Activated naive CD4-positive, alpha-beta T cell treated with anti-CD3 and anti-CD28 coated beads for 36 hours (primary cell): ENCODE data around the gene TMEM121. TPM values are rescaled to one million over a fixed set of nuclear protein-coding genes. Genes with fewer than 3 reads are reported as not detected.
"Not testable (repeated sequence)": the region's sequence is repeated elsewhere in the genome, so short reads cannot be mapped to it uniquely, and the experiment has no call there.

Source experiments
- CTCF ChIA-PET: fragments of 350-600 bp; sonication (Branson Sonifier 250); formaldehyde crosslinking; loops from one replicate; lab custom pipeline; 2021; ENCODE audit warnings: antibody characterized with exemption; lab: Charles Lee
- DNase-seq: peaks from one replicate; pipeline ENCODE4 v3.0.0-alpha.2; 2020
- H3K27ac Mint-ChIP-seq: one replicate; pipeline ENCODE4 v1.8.0; 2021; ENCODE audit warnings: mild to moderate bottlenecking, mixed read lengths
- H3K27me3 Mint-ChIP-seq: one replicate; pipeline ENCODE4 v1.8.0; 2021; ENCODE audit warnings: low read depth, mixed read lengths
- H3K36me3 Mint-ChIP-seq: one replicate; pipeline ENCODE4 v1.8.0; 2021; ENCODE audit warnings: low read depth, mixed read lengths
- H3K4me1 Mint-ChIP-seq: one replicate; pipeline ENCODE4 v1.8.0; 2021; ENCODE audit warnings: low read depth, mixed read lengths
- H3K4me3 Mint-ChIP-seq: one replicate; pipeline ENCODE4 v1.8.0; 2021; ENCODE audit warnings: mild to moderate bottlenecking, moderate library complexity, mixed read lengths
- H3K9me3 Mint-ChIP-seq: one replicate; pipeline ENCODE4 v1.8.0; 2021; ENCODE audit warnings: mixed read lengths
- intact Hi-C: fragments of 100-400 bp; cut with micrococcal nuclease; formaldehyde crosslinking; loops from one replicate; pipeline ENCODE4 v1.15.1; 2023
- total RNA-seq, 2 experiments: library from RNA; stranded (reverse); gene quantifications; one replicate each; pipeline ENCODE4 v1.2.3, GENCODE V29; 2021

TMEM121 gene
- total RNA-seq, 2 experiments from 2014 or later, result 6.5 to 9.3 TPM

DNA sequence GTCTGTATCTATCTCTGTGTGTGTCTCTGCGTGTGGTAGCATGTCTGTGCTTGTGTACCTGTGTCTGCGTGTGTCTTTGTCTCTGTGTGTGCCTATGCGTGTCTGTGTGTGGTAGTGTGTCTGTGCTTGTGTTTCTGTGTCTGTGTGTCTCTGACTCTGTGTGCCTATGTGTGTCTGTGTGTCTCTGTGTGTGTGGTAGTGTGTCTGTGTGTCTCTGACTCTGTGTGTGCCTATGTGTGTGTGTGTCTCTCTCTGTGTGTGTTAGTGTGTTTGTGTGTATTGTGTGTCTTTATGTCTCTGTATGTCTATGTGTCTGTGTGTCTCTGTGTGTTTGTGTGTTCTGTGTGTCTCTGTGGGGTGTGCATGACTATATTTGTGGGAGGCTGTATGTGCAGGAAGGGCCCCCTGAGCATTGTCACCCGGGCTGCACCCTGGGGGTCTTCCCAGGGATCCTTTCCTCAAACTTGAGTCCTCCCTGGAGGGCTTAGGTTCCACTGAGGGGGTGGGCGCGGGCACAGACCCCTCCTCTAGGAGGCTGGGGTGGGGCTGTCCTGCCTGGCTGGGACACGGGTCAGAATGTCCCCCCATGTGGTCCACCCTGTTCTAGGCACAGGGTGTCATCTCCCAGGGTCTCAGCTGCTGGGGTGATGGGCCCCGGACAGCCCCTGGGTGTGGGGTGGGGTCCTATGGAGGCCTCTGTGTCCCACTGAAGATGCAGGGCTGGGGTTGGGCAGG, 39.0 kb downstream of the TMEM121 start:
- H3K4me3 Mint-ChIP-seq, H3K27me3 Mint-ChIP-seq, intact Hi-C loops, CTCF ChIA-PET, H3K4me1 Mint-ChIP-seq, H3K27ac Mint-ChIP-seq, DNase-seq, H3K36me3 Mint-ChIP-seq: not testable (repeated sequence)
- peaks cover 14% of the 10 kb centered on the region for H3K9me3 Mint-ChIP-seq

DNA sequence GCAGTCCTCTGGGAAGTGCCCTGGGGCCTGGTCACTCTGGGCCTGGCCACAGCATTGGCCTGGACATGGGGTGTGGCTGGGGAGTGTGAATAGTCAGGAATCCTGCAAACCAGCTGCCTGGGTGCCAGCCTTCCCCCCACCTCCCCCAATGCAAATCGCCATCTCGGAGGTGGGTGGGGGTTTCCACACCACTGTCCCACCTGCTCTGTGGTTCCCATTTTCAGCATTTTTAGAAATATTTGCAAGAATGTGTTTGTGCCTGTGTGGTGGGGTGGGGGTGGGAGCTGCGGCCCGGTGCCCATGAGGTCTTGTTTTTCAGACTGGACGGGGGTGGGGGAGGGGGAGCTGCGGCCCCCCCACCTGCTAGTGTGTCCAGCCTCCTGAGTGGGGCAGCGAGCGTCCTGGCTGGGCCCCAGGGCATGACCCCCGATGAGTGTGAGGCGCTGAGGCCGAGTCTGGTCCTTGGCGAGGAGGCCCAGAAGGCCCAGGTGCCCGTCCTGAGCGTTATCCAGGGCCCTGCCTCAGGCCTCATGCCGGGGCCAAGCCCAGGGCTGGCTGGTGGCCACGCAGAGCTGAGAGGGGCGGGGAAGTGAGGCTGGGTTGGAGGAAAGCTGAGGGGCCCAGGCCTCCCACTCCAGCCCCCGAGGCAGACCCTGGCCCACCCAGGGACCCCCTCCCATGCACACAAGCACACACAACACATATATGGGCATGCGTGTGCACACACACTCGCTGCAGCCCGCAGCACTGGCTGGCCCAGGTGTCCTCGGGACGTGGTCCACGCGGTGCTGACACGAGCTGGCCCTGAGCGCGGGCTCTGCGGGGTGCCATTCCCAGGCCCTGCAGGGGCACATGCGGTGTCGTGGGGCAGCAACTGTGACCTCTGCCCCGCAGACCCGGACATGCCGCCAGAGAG, 40.1 kb downstream of the TMEM121 start:
- H3K27ac Mint-ChIP-seq, H3K27me3 Mint-ChIP-seq, H3K36me3 Mint-ChIP-seq, intact Hi-C loops, H3K4me3 Mint-ChIP-seq, CTCF ChIA-PET, H3K4me1 Mint-ChIP-seq, DNase-seq: not testable (repeated sequence)
- peaks cover 18% of the 10 kb centered on the region for H3K9me3 Mint-ChIP-seq

DNA sequence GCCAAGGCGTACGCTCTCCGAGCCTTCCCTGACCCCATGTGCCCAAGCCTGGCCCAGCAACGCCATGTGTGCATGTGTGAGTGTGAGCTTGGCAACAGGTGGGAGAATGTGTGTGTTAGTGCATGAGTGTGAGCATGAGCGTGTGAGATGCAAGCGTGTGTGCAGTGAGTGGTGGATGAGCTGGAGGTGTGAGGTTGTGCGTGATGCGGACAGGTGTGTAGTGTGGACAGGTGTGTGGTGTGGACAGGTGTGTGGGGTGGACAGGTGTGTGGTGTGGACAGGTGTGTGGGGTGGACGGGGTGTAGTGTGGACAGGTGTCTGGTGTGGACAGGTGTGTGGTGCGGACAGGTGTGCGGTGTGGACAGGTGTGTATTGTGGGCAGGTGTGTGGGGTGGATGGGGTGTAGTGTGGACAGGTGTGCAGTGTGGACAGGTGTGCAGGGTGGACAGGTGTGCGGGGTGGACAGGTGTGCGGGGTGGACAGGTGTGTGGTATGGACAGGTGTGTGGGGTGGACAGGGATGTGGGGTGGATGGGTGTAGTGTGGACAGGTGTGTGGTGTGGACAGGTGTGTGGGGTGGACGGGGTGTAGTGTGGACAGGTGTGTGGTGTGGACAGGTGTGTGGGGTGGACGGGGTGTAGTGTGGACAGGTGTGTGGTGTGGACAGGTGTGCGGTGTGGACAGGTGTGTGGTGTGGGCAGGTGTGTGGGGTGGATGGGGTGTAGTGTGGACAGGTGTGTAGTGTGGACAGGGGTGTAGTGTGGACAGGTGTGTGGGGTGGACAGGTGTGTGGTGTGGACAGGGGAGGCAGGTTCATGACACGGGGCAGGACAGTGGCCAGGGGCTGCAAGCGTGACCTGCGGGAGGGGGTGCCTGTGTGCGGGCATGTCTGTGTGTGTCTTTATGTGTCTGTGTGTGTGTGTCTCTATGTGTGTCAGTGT, 41.1 kb downstream of the TMEM121 start:
- H3K4me3 Mint-ChIP-seq, H3K4me1 Mint-ChIP-seq, H3K27me3 Mint-ChIP-seq, CTCF ChIA-PET, H3K36me3 Mint-ChIP-seq, DNase-seq, H3K27ac Mint-ChIP-seq, intact Hi-C loops: not testable (repeated sequence)
- H3K9me3 Mint-ChIP-seq, result peaks cover 18% of the 10 kb centered on the region

DNA sequence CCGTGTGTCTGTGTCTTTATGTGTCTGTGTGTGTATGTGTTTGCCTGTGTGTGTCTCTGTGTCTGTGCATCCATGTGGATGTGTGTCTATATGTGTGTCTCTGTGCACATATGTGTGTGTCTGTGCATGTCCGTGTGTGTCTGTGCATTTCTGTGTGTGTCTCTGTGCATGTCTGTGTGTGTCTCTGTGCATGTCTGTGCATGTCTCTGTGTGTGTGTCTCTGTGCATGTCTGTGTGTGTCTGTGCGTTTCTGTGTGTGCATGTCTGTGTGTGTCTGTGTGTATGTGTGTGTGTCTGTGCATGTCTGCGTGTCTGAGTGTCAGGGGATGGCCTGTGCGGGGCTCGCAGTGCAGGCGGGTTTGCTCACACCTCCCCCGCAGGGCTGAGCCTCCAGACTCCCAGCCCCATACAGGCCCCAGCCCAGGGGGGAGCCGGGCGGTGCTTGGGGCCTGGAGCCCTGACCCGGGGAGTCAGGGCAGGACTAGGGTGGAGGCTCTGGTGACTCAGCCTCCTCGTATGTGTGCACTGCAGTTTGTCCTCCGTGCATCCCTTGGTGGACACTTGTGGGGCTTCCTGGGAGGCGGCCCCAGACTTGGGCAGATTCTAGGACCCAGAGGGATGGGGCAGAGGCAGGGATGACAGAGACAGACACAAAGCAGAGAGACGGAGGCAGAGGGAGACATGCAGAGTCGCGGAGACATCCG, 41.9 kb downstream of the TMEM121 start:
- H3K27me3 Mint-ChIP-seq, DNase-seq, H3K36me3 Mint-ChIP-seq, H3K4me3 Mint-ChIP-seq, intact Hi-C loops, CTCF ChIA-PET, H3K4me1 Mint-ChIP-seq: not testable (repeated sequence)
- Mint-ChIP-seq H3K9me3 (peaks cover 18% of the 10 kb centered on the region), H3K27ac (peak overlapping the region; percentile 15)

DNA sequence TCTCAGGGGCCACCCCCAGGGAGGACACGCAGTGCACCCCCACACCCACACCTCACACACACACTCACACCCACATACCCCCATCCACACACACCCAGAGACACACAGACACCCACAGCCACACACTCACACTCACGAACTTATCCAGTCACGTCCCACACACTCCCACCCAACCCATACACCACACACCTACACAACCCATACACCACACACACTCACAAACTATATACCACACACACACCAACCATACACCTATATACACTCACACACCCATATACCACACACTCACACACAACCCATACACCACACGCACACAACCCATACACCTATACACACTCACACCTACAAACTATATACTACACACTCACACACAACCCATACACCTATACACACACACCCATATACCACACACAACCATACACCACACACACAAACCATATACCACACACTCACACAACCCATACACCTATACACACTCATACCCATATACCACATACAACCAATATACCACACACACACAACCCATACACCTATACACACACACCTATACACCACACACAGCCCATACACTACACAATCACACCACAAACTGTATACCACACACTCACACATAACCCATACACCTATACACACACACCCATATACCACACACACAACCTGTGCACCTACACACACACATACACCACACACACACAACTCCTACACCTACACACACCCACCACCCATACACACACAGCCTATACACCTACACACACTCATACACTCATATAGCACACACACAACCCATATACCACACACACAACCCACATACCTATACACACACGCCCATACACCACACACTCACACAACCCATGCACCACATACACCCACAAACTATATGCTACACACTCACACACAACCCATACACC, 42.7 kb downstream of the TMEM121 start:
- CTCF ChIA-PET, result no interaction called here
- Mint-ChIP-seq H3K27me3 (no peaks in the 10 kb centered on the region), H3K27ac (no peak overlapping the region), H3K4me3 (no peak overlapping the region), H3K36me3 (no peaks in the 10 kb centered on the region), H3K9me3 (peaks cover 18% of the 10 kb centered on the region), H3K4me1 (no peaks in the 10 kb centered on the region)
- no peak for DNase-seq
- intact Hi-C loops, result no loop called here

DNA sequence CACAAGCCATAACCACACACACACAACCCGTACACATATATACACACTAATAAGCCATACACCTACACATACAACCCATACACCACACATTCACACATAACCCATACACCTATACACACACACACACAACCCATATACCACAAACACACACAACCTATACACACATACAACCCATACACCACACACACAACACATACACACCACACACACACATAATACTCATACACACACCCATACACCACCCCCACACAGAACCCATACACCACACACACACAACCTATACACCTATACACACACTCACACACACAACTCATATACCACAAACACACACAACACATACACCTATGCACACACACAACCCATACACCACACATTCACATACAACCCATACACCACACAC, 44.1 kb downstream of the TMEM121 start:
- Mint-ChIP-seq H3K4me3 (no peak overlapping the region), H3K27me3 (no peaks in the 10 kb centered on the region), H3K9me3 (peaks cover 18% of the 10 kb centered on the region), H3K27ac (no peak overlapping the region), H3K36me3 (no peaks in the 10 kb centered on the region), H3K4me1 (no peaks in the 10 kb centered on the region)
- DNase-seq, result no peak
- intact Hi-C loops, result no loop called here
- CTCF ChIA-PET, result no interaction called here

DNA sequence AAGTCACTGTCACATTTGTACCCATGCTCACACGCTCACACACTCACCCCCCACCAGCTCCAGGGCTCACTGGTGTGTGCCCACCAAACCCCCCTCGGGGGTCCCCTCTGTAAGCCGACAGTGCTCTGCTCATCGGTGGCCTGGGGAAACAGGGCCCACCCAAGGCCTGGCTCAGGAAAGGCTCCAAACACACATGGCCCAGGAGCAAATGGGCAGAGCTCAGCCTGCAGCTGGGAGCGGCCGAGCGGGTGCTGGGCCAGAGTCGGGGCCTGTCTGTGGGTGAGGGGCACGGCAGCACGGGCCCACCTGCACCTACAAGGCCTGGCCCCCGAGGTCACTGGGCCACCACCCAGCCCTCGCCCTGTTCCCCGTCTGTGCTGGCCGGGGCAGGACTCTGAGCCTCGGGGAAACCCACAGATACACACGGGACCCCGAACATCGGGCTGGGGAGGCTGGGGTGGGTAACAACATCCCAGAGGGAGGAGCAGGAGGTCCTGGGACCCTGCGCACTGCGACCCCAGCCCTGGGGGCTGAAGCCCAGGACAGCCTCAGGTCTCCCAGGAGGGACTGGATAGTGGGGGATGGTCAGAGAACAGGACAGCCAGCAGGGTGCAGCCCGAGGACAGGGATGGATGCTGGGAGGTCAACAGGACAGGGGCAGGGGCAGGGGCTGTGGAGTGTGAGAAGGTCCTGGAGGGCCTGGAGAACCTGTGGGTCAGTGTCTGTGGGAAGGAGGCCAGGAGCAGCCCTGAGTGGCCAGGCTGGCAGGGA, 45.0 kb downstream of the TMEM121 start:
- CTCF ChIA-PET, H3K4me1 Mint-ChIP-seq, H3K27ac Mint-ChIP-seq, H3K4me3 Mint-ChIP-seq, intact Hi-C loops, H3K27me3 Mint-ChIP-seq, H3K36me3 Mint-ChIP-seq, DNase-seq: not testable (repeated sequence)
- peaks cover 18% of the 10 kb centered on the region for H3K9me3 Mint-ChIP-seq

DNA sequence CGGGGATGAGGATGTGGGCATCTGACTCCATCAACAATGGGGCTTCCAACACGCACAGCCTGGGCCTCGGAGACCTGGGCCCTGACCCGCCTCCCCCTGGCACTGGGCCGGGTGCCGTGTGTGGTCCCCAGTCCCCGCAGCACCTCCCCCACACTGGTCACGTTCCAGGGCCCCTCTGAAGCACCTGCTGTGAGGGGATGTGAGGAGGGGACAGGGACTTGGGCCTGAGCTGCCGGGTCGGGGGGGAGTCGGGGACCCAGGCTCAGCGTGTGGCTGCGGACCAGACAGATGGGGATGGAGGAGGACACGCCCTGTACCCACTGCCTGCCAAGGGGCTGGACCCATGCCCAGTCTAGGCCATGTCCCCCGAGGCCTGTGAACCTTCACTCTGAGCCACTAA, 45.7 kb downstream of the TMEM121 start:
- CTCF ChIA-PET, H3K4me1 Mint-ChIP-seq, H3K4me3 Mint-ChIP-seq, H3K27me3 Mint-ChIP-seq, H3K27ac Mint-ChIP-seq, DNase-seq, H3K36me3 Mint-ChIP-seq, intact Hi-C loops: not testable (repeated sequence)
- peaks cover 18% of the 10 kb centered on the region for H3K9me3 Mint-ChIP-seq

DNA sequence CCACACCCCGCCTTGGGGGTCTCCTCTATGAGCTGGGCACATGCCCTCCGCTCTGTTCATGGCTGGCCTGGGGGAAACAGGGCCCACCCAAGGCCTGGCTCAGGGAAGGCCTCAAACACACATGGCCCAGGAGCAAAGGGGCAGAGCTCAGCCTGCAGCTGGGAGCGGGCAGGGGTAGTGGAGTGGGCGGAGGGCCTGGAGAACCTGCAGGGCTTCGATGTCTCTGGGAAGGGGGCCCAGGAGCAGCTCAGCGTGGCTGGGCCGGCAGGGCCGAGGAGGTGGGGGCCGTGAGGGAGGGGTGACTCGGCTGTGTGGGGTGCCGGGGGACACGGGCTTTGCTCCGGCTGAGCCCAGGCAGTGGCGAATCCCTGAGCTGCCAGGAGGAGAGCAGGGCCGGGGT, 47.5 kb downstream of the TMEM121 start:
- H3K4me3 Mint-ChIP-seq, CTCF ChIA-PET: not testable (repeated sequence)

DNA sequence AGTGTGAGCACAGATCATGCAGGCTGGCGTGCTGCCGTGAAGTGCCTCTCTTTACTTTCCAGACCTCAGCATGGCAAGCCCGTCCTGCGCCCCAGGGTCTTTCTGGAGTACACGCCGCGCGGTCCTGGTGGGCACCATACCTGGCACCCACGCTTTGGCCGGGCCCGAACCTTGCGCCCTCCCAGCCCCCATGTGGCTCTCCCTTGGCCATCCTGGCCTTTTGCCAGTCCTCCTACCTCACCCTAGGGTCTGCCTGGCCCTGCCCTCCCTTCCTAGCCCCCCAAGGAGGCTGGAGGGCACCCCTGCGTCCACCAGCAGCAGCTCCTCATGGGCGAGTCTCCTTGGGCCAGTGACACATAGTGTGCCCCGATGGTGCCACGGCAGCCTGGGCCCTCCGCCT, 48.0 kb downstream of the TMEM121 start:
- H3K27me3 Mint-ChIP-seq, H3K36me3 Mint-ChIP-seq, H3K4me1 Mint-ChIP-seq, H3K27ac Mint-ChIP-seq, CTCF ChIA-PET, H3K4me3 Mint-ChIP-seq, DNase-seq, intact Hi-C loops: not testable (repeated sequence)
- peaks cover 11% of the 10 kb centered on the region for H3K9me3 Mint-ChIP-seq

More for the DNA sequence above, 47.5 kb downstream of the TMEM121 start:
- DNase-seq, H3K27me3 Mint-ChIP-seq, H3K27ac Mint-ChIP-seq, H3K4me1 Mint-ChIP-seq, intact Hi-C loops, H3K36me3 Mint-ChIP-seq: not testable (repeated sequence)
- H3K9me3 Mint-ChIP-seq, result peaks cover 15% of the 10 kb centered on the region
